Endothelial cell of umbilical vein (primary cell): ENCODE results near the gene PAX8. TPM values are rescaled to one million over a fixed set of nuclear protein-coding genes. Genes with fewer than 3 reads are reported as not detected.
A peak's percentile ranks its signal among the peaks of the same experiment; 100 is the strongest.

ENCODE experiments used
- BruUV-seq: library from RNA; stranded (reverse); fragments of 400-500 nt; replicated peaks from 2 replicates; lab custom pipeline; 2021; lab: Mats Ljungman, UMichigan
- CTCF ChIA-PET: fragments of 300-600, 350-600 bp; sonication (Branson Sonifier 250); formaldehyde crosslinking; loops from one replicate; lab custom pipeline; 2021; ENCODE audit warnings: antibody characterized with exemption, inconsistent platforms; lab: Charles Lee
- POLR2A ChIA-PET: fragments of 300-600, 350-600 bp; sonication (Branson Sonifier 250); formaldehyde crosslinking; loops from one replicate; lab custom pipeline; 2021; ENCODE audit warnings: antibody characterized with exemption, inconsistent platforms; lab: Charles Lee
- DNase-seq: peaks from one replicate; pipeline ENCODE4 v3.0.0-alpha.2; 2011; ENCODE audit warnings: low read depth, low spot score
- FAIRE-seq: peaks from 2 replicates; lab custom pipeline; 2011; peaks lifted over from hg19 to GRCh38; lab: Jason Lieb, UNC
- H2AFZ ChIP-seq: 2 replicates; pipeline ENCODE4 v1.6.0; 2012; ENCODE audit warnings: low read depth, low read length, control low read depth, inconsistent platforms
- H3K27ac ChIP-seq: 2 replicates; pipeline ENCODE4 v1.5.1; 2011; ENCODE audit warnings: low read depth, mild to moderate bottlenecking, control low read depth, low read length, moderate library complexity; ENCODE audit not compliant: insufficient read depth
- H3K27me3 ChIP-seq, 2 experiments: 2 replicates each; pipeline versions ENCODE4 v1.6.0 to v1.6.1; 2011; ENCODE audit warnings: low read length in 2 of 2, mixed read lengths in 1 of 2; ENCODE audit not compliant: control insufficient read depth in 2 of 2, insufficient read depth in 2 of 2
- H3K36me3 ChIP-seq, 2 experiments: 2 replicates in 1 of 2; 3 replicates in 1 of 2; pipeline ENCODE4 v1.5.1; 2011; ENCODE audit warnings: low read length in 2 of 2, mild to moderate bottlenecking in 1 of 2, moderate library complexity in 1 of 2; ENCODE audit not compliant: control insufficient read depth in 2 of 2, insufficient read depth in 2 of 2; ENCODE audit errors: extremely low read depth in 1 of 2
- H3K4me1 ChIP-seq: 3 replicates; pipeline ENCODE4 v1.5.1; 2011; ENCODE audit warnings: mild to moderate bottlenecking, low read length; ENCODE audit not compliant: control insufficient read depth, insufficient read depth; ENCODE audit errors: extremely low read depth
- H3K4me2 ChIP-seq: 2 replicates; pipeline ENCODE4 v1.6.1; 2011; ENCODE audit warnings: low read length, control low read depth, mixed read lengths; ENCODE audit not compliant: insufficient read depth
- H3K4me3 ChIP-seq, 3 experiments: fragments of 200-600 bp in 1 of 3; sonication (generic), shearing (Covaris generic) in 1 of 3; replicated peaks in 1 of 3; 2 replicates each; pipeline ENCODE4 v1.5.1; 2011 to 2016; ENCODE audit warnings: control low read depth in 3 of 3, low read length in 3 of 3, mild to moderate bottlenecking in 2 of 3, inconsistent platforms in 1 of 3, low read depth in 1 of 3, moderate library complexity in 1 of 3; ENCODE audit not compliant: insufficient read depth in 1 of 3
- H3K79me2 ChIP-seq: 2 replicates; pipeline ENCODE4 v1.6.0; 2012; ENCODE audit warnings: low read length, inconsistent platforms; ENCODE audit not compliant: control insufficient read depth, insufficient read depth
- H3K9ac ChIP-seq: replicated peaks from 2 replicates; pipeline ENCODE3; 2011; ENCODE audit warnings: low read length, control low read depth; ENCODE audit not compliant: insufficient read depth; ENCODE audit errors: extremely low read depth
- H3K9me1 ChIP-seq: replicated peaks from 3 replicates; pipeline ENCODE4 v1.6.0; 2011; ENCODE audit warnings: mild to moderate bottlenecking, low read length; ENCODE audit not compliant: control insufficient read depth, insufficient read depth; ENCODE audit errors: extremely low read depth
- H3K9me3 ChIP-seq: replicated peaks from 2 replicates; pipeline ENCODE4 v1.5.1; 2012; ENCODE audit warnings: low read length, inconsistent platforms; ENCODE audit not compliant: control insufficient read depth, insufficient read depth
- H4K20me1 ChIP-seq: replicated peaks from 2 replicates; pipeline ENCODE3; 2011; ENCODE audit warnings: mild to moderate bottlenecking, low read length; ENCODE audit not compliant: control insufficient read depth, insufficient read depth; ENCODE audit errors: extremely low read depth
- EZH2 ChIP-seq: IDR thresholded peaks from 2 replicates; pipeline ENCODE4 v1.6.1; 2012; ENCODE audit warnings: borderline replicate concordance, low read depth, mild to moderate bottlenecking, moderate library complexity, low read length, inconsistent platforms; ENCODE audit not compliant: severe bottlenecking
- FOS ChIP-seq: IDR thresholded peaks from 2 replicates; pipeline ENCODE4 v1.6.1; 2011; ENCODE audit warnings: mild to moderate bottlenecking, low read length, moderate library complexity, borderline replicate concordance; ENCODE audit not compliant: insufficient read depth
- GATA2 ChIP-seq: IDR thresholded peaks from 2 replicates; pipeline ENCODE4 v1.7.0; 2011; ENCODE audit warnings: low read depth, mild to moderate bottlenecking, moderate library complexity, mixed read lengths, low read length; ENCODE audit not compliant: insufficient read length, insufficient read depth
- JUN ChIP-seq: IDR thresholded peaks from 2 replicates; pipeline ENCODE4 v1.6.1; 2011; ENCODE audit warnings: borderline replicate concordance, low read depth; ENCODE audit not compliant: insufficient read length, insufficient read depth
- MYC ChIP-seq: IDR thresholded peaks from one replicate; pipeline ENCODE4 v1.6.1; 2011; ENCODE audit warnings: mild to moderate bottlenecking, low read depth, low read length
- POLR2A ChIP-seq: IDR thresholded peaks from 2 replicates; pipeline ENCODE4 v1.6.1; 2012; ENCODE audit warnings: low read depth, mild to moderate bottlenecking, control low read depth, low read length
- POLR2AphosphoS5 ChIP-seq: IDR thresholded peaks from 2 replicates; pipeline ENCODE4 v1.6.1; 2012; ENCODE audit warnings: low read depth, mild to moderate bottlenecking, control low read depth, low read length, moderate library complexity; ENCODE audit not compliant: insufficient read depth
- dilution Hi-C: fragments of 300-500 bp; cut with MboI; formaldehyde crosslinking; loops from one replicate; pipeline ENCODE4 v1.15.0; 2019; ENCODE audit warnings: low sequenced_read_pairs; ENCODE audit not compliant: extremely low pct_ligation_motif_present
- intact Hi-C: fragments of 100-400 bp; cut with micrococcal nuclease; formaldehyde crosslinking; loops from one replicate; pipeline ENCODE4 v1.10.0; 2022
- polyA plus RNA-seq, 4 experiments: library from polyadenylated mRNA; depleted of rRNA in 3 of 4; stranded (reverse) in 3 of 4; unstranded in 1 of 4; fragments of >200 nt; gene quantifications; 2 replicates each; pipeline versions ENCODE4 v1.2.1 to v1.2.3, GENCODE V29; 2011 to 2012; ENCODE audit warnings: missing spikeins in 1 of 4
- total RNA-seq: library from RNA; stranded (reverse); gene quantifications from 2 replicates; pipeline ENCODE4 v1.2.3, GENCODE V29; 2021
- TF ChIP-seq, protein P1 (sequence below): IDR thresholded peaks from 2 replicates; pipeline ENCODE4 v1.6.1; 2011; ENCODE audit not compliant: insufficient read depth, insufficient read length
- TF ChIP-seq, protein P2 (sequence below), 2 donors: IDR thresholded peaks; 1 replicate in 1 of 2; 2 replicates in 1 of 2; pipeline ENCODE4 v1.5.1; 2011; ENCODE audit warnings: low read length in 2 of 2, mild to moderate bottlenecking in 2 of 2, moderate library complexity in 2 of 2, control low read depth in 1 of 2, inconsistent platforms in 1 of 2, low read depth in 1 of 2; ENCODE audit not compliant: insufficient read depth in 1 of 2; ENCODE audit errors: extremely low read depth in 1 of 2

Gene PAX8
- total and polyA plus RNA-seq, 2 donors (not counting 3 experiments of a cell fraction or from before 2014, with no cell fraction given) = 0.22 to 0.62 TPM

DNA sequence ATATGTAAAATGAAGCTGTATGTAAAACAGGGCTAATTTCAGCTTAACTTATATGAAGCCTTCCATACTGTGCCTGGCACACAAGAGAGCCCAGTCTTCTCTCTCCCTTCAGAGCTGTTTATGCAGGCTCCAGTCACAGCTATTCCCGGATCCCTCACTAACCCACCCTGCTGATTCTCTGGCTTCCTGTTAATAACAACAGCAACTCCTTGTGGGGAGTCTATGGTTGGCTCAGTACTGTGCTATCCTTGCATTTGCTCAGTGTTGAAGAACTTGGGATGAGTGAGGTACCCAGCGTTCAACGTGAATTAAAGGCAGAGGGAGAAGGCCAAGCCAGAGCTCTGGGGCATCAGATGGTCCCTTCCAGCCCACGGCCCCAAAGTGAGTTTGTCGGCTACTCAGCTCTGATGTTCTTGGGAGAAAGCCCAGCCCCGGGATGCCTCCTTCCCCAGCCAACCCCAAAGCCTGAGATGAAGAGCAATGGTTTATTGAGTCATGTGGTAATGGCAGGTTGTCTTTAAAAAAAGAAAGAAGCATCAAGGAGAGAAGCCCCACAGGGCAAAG is 61.7 kb downstream of the PAX8 start:
- H2AFZ ChIP-seq = peak overlapping the region; percentile 17
- no peak overlapping the region for H3K9ac ChIP-seq
- BruUV-seq = no TSS peak
- no peaks in the 10 kb centered on the region for H3K36me3 ChIP-seq
- H3K4me3 ChIP-seq = no peak overlapping the region
- H3K4me2 ChIP-seq = no peak overlapping the region
- H3K4me1 ChIP-seq = peaks cover 16% of the 10 kb centered on the region
- intact Hi-C loops = loop anchor here (1.0 to 2.0 kb wide), 2 partner anchors 13 to 24 kb away; no protein-coding TSS in a partner anchor
- no peaks in the 10 kb centered on the region for H4K20me1 ChIP-seq
- TF ChIP-seq, protein P1, sequence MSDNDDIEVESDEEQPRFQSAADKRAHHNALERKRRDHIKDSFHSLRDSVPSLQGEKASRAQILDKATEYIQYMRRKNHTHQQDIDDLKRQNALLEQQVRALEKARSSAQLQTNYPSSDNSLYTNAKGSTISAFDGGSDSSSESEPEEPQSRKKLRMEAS = no peak
- TF ChIP-seq FOS (no peak), GATA2 (no peak), POLR2AphosphoS5 (no peak)
- dilution Hi-C loops = no loop called here
- ChIA-PET CTCF (interaction anchor here (0.6 to 8.0 kb wide), 12 partner anchors 14 to 173 kb away, joined by 3 to 122 read pairs (median 4); no protein-coding TSS in a partner anchor), POLR2A (interaction anchor here (0.6 to 1.1 kb wide), 2 partner anchors 16 to 19 kb away, joined by 4 to 5 read pairs; no protein-coding TSS in a partner anchor)
- H3K27ac ChIP-seq = no peak overlapping the region
- H3K27me3 ChIP-seq = peaks cover 0 to 1% of the 10 kb centered on the region in 2 experiments
- H3K9me3 ChIP-seq = no peaks in the 10 kb centered on the region
- FAIRE-seq = peak; percentile 37
- H3K79me2 ChIP-seq = no peaks in the 10 kb centered on the region
- peak; percentile 50 for DNase-seq
- H3K9me1 ChIP-seq = no peaks in the 10 kb centered on the region

DNA sequence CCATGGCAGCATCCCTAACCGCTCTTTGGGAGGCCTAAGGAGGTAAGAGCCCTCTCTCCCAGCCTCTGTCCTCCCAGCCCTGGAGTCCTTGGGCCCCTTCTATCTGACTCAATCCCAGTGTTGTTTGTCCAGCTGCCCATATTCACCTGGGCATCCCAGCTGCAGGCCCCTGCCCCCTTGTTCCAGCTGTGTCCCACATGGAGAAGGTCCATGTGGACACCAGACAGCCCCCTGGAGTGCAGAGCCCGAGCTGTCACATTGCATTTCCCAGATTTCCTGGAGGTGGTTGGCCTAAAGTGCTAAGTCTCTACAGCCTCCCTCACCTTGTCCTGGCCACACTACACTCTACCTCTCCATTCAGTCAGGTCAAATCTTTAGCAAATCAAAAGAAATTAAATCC is 62.4 kb downstream of the PAX8 start:
- Histone ChIP-seq H3K79me2 (no peaks in the 10 kb centered on the region), H3K9ac (no peak overlapping the region), H3K4me3 (no peak overlapping the region), H3K9me3 (no peaks in the 10 kb centered on the region), H3K9me1 (no peaks in the 10 kb centered on the region), H3K4me1 (peaks cover 16% of the 10 kb centered on the region), H3K36me3 (no peaks in the 10 kb centered on the region), H3K27me3 (peaks cover 0 to 3% of the 10 kb centered on the region in 2 experiments), H3K27ac (no peak overlapping the region), H2AFZ (no peak overlapping the region), H3K4me2 (no peak overlapping the region), H4K20me1 (no peaks in the 10 kb centered on the region)
- TF ChIP-seq FOS = no peak
- TF ChIP-seq, protein P1 = no peak
- TF ChIP-seq, protein P2, sequence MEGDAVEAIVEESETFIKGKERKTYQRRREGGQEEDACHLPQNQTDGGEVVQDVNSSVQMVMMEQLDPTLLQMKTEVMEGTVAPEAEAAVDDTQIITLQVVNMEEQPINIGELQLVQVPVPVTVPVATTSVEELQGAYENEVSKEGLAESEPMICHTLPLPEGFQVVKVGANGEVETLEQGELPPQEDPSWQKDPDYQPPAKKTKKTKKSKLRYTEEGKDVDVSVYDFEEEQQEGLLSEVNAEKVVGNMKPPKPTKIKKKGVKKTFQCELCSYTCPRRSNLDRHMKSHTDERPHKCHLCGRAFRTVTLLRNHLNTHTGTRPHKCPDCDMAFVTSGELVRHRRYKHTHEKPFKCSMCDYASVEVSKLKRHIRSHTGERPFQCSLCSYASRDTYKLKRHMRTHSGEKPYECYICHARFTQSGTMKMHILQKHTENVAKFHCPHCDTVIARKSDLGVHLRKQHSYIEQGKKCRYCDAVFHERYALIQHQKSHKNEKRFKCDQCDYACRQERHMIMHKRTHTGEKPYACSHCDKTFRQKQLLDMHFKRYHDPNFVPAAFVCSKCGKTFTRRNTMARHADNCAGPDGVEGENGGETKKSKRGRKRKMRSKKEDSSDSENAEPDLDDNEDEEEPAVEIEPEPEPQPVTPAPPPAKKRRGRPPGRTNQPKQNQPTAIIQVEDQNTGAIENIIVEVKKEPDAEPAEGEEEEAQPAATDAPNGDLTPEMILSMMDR (IDR thresholded peaks at IDR 0.05; ENCODE audit: extremely low read depth in 1 of 2, insufficient read depth in 1 of 2, low read depth in 1 of 2, low read length in 2 of 2) = no peak
- no peak for TF ChIP-seq EZH2
- no peak for TF ChIP-seq POLR2AphosphoS5
- no peak for TF ChIP-seq POLR2A
- TF ChIP-seq MYC = no peak
- no peak for TF ChIP-seq GATA2
- TF ChIP-seq JUN = no peak
- DNase-seq (no peak), FAIRE-seq (no peak)
- BruUV-seq = no TSS peak
- dilution Hi-C loops = no loop called here
- ChIA-PET CTCF (interaction anchor here (0.6 to 8.0 kb wide), 9 partner anchors 14 to 174 kb away, joined by 3 to 122 read pairs (median 4); no protein-coding TSS in a partner anchor), POLR2A (interaction anchor here (1.1 kb wide), 1 partner anchor 19 kb away, joined by 4 read pairs; no protein-coding TSS in a partner anchor)
- intact Hi-C loops = loop anchor here (2.0 kb wide), 1 partner anchor 24 kb away; no protein-coding TSS in a partner anchor
